Fibroblast of villous mesenchyme (primary cell): ENCODE data around the gene OCA2. TPM values are rescaled to one million over a fixed set of nuclear protein-coding genes. Genes with fewer than 3 reads are reported as not detected.

Experiments used
- DNase-seq: peaks from one replicate; pipeline ENCODE4 v3.0.0-alpha.2; 2010; ENCODE audit warnings: low read depth
- H3K4me3 ChIP-seq: 2 replicates; pipeline ENCODE4 v1.5.1; 2011; ENCODE audit warnings: low read depth, mild to moderate bottlenecking, low read length
- CTCF ChIP-seq: IDR thresholded peaks from 2 replicates; pipeline ENCODE4 v1.5.1; 2012; ENCODE audit warnings: low read depth, mild to moderate bottlenecking, low read length; ENCODE audit not compliant: insufficient read depth
- total RNA-seq: library from RNA; depleted of rRNA; stranded (reverse); fragments of >200 nt; gene quantifications from 2 replicates; pipeline ENCODE4 v1.2.3, GENCODE V29; 2012

The OCA2 gene
- total RNA-seq, 1 donor = not detected

GRCh38 chr15:28021281-28022039 is 77.7 kb downstream of the OCA2 start:
- DNase-seq = peak; percentile 5
- no peak for TF ChIP-seq CTCF
- H3K4me3 ChIP-seq = no peak overlapping the region

- no peak for DNase-seq
- TF ChIP-seq CTCF = no peak
These were observed 78.5 kb downstream of the OCA2 start for GRCh38 chr15:28020644-28021043.

GRCh38 chr15:28019594-28020309 is 79.4 kb downstream of the OCA2 start:
- TF ChIP-seq CTCF = no peak
- H3K4me3 ChIP-seq = no peak overlapping the region
- DNase-seq = no peak

More at GRCh38 chr15:28020644-28021043, 78.5 kb downstream of the OCA2 start:
- H3K4me3 ChIP-seq = no peak overlapping the region

GRCh38 chr15:28018291-28019044 is 80.6 kb downstream of the OCA2 start:
- TF ChIP-seq CTCF = no peak
- no peak for DNase-seq
- no peak overlapping the region for H3K4me3 ChIP-seq

- no peak overlapping the region for H3K4me3 ChIP-seq
- TF ChIP-seq CTCF = no peak
- no peak for DNase-seq
These were observed 81.6 kb downstream of the OCA2 start for GRCh38 chr15:28017423-28017924.

GRCh38 chr15:28015855-28016254 is 83.3 kb downstream of the OCA2 start:
- H3K4me3 ChIP-seq = no peak overlapping the region
- TF ChIP-seq CTCF = no peak
- no peak for DNase-seq
